GM21515 (cell line): ENCODE data around the gene SMIM1.
"Not testable (repeated sequence)": the region's sequence is repeated elsewhere in the genome, so short reads cannot be mapped to it uniquely, and the experiment has no call there.

ENCODE experiments used
- ATAC-seq: cut with Tn5 transposase; IDR thresholded peaks from one replicate; pipeline ENCODE4 v1.9.1; 2021; ENCODE audit not compliant: unreplicated experiment

The SMIM1 gene

DNA sequence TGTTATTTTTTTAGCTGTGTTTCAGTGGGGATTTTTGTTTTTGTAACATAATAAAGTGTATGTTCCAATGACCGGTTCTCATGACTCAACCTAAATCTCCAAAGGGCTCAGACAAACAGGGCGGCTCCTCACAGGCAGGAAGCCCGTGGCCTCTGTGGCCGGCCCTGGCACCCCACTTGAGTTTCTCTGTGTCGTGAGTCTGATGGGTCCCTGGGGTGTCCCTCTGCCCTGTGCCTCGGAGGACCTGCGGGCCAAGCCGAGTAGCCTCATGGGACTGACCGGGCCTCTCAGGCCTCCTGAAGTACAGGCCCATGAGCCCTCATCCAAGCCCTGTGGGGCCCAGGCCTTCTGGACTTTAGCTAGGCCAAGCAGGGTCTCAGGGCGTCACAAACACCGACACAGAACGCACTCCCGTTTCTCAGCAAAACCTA, 36.4 kb upstream of the SMIM1 start:
- ATAC-seq: no peak

DNA sequence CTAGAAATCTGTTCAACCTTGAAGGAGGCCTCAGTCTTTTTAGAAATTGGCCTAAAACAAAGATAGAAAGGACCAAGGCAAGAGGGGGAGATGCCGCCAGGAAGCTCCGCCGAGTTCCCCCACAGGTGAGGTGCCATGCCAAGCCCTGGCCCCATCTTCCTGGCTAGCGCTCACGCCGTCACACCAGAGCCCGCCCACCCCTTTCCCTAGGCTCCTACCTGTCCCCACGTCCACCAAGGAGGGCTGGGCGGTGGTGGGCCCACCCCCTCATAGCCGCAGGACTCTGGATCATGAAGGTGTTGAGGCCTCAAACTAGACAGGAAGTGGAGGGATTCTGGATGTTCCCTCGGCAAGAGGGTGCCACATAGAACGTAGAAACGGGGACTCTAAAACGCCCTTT, 35.8 kb upstream of the SMIM1 start:
- ATAC-seq: no peak

DNA sequence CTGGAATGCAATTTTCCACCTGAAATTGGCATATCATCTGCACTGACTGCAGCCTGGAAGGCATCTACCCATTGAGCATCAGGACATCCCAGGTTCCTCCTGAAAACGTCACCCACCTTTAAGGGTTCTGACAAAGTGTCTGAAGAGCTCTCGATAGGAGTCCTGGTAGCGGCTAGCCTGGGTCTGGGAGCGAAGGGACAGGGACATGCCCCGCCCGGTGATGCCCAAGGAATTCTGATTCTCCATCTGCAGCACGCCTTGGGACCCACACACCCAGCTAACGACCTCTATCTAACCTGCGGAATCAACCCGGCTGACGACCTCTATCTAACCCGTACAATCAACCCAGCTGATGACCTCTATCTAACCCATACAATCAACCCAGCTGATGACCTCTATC, 33.6 kb upstream of the SMIM1 start:
- no peak for ATAC-seq

DNA sequence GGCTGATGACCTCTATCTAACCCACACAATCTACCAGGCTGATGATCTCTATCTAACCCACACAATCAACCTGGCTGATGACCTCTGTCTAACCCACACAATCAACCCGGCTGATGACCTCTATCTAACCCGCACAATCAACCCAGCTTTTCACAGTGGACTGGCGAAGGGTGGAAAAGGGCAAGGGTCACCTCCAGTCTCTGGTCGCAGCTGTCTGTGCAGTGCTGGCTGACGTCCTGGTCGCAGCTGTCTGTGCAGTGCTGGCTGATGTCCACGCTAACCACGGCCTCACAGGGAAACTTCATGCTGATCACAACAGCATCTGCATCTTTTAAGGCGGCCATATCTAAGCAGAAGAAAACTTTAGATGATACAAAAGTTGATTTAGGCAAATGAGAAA, 32.5 kb upstream of the SMIM1 start:
- ATAC-seq: no peak

DNA sequence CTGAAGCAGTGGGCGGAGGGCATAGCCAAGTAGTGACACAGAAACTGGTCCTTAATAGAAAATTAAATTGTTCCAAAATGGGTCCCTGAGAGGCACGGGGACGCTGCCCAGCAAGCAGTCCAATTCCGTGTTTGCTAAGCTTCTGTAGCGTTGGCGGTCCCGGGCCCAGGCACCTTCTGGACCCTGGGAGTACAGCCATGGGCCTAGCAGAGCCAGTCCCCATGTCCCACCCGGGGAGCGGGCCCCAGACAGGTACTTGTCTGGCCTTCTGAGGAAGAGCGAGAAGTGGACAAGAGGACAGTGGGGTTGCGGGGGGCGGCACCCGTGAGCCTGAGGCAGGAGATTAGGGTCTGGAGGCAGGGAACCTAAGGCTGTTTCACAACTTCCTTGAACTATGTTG, 31.8 kb upstream of the SMIM1 start:
- no peak for ATAC-seq

DNA sequence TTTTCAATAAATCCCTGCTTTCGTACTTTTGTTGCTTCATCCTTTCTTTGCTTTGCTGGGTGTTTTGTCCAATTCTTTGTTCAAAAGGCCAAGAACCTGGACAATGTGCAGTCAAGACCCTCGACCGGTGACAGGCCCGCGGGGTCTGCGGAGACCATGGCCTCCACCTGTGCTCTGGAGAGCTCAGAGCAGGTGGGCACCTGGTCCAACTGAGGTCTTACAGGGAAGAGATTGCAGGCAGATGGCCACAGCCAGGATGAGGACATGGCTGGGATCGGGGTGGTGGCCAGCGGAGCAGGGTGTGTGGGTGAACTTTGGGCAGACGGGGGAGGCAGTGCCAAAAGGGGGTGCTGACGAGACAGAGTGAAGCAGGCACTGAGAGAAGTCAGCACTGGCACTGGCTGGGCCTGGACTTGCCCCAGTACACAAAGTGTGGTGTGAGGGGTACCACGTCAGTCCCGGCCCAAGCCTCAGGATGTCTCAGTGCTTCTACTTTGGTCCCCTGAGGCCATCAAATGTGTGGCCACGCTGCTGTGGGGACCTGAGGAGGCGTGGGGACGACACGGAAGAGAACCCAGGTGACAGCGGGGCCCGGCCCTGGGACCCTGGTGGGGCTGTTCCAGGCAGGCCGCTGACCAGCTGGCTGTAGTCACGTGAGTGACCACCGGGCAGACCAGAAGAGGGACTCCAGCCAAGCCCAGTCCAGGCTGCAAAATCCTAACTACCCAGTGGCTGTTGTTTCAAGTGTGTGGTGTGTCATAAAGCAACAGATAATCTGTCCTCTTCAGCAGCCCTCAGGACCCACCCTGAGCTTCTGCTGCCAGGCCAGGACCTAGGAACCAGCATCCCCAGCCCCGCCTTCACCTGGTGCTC, 30.7 kb upstream of the SMIM1 start:
- no peak for ATAC-seq

DNA sequence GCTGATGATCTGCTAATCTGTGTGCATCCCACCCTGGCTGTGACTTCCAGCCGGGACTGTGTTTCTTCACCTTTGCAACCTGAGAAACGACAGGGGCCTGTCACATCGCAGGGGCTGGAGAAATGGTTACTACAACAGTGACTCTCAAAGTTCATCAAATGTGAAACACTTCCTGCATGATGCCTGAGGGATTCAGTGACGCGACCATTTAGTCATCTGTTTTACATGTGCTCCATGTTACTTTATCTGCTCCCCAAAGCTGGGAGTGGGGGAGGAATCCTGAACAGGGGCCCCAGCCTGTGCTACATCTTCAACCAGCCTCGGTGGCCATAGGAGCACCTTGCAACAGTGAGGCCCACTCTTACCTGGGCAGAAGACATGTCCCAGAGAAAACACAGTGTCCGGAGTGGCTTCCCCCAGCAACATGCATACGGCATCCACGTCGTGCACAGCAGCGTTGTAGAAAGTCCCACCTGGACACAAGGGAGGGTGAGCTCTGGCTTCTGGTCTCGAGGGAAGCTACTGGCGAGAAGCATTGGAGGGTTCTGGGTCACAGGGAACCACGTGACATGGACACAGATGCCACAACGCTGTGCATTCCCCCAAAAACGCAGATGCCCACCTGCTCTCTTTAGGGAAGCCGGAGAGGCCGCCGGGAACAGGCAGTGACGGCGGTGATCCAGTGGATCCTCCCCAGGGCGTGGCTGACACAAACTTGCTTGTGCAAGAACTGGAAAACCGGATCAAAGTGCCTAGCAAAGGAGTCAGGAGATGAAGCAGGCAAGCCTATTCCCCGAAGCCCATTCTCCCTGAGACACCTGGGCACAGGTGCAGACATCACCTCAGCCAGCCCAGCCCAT, 29.9 kb upstream of the SMIM1 start:
- ATAC-seq: no peak

DNA sequence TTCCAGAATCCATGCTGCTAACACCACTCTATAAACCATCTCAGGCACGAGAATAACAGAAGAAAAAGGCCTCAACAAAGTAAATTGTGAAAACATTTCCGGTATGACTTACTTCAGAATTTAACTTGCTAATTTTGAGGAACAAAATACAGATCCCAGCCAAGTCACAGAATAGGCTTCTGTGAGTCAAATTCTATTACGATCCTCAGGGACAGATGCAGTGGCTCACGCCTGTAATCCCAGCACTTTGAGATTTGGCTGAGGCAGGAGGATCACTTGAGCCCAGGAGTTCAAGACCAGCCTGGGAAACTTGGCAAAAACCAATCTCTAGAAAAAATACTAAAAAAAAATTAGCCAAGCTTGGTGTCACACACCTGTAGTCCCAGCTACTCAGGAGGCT, 29.1 kb upstream of the SMIM1 start:
- no peak for ATAC-seq

DNA sequence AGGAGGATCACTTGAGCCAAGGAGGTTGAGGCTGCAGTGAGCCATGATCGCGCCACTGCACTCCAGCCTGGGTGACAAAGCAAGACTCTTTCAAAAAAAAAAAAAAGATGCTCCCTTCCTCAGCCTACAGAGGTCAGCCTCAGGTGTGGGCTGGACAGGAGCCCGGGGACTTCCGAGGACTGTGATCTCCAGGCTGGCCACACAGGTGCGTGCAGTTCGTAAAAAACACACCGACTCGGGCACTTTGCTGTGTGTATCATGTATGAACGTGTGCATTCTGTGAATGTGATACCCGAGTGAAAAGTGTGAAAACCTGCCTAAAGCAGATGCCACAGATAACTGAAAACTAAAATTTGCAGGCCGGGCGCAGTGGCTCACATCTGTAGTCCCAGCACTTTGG, 28.7 kb upstream of the SMIM1 start:
- no peak for ATAC-seq

DNA sequence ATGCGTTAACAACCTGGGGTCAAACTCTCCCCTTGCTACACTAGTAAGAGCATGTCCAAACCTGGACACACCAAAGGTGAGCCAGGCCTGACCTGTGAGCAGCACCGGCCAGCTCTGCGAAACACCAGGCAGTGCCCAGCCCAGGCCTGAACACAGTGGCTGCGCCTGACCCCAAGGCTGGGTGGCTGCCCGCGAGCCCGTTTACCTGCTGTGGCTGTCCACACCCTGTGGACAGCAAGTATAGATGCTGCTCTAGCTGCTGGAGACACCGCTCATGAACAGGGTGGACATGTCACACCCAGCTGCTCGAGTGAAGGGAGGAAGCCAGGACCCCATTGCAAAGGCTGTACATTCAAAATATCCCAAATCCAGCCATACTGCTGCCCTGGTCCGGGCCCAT, 27.9 kb upstream of the SMIM1 start:
- ATAC-seq: no peak

DNA sequence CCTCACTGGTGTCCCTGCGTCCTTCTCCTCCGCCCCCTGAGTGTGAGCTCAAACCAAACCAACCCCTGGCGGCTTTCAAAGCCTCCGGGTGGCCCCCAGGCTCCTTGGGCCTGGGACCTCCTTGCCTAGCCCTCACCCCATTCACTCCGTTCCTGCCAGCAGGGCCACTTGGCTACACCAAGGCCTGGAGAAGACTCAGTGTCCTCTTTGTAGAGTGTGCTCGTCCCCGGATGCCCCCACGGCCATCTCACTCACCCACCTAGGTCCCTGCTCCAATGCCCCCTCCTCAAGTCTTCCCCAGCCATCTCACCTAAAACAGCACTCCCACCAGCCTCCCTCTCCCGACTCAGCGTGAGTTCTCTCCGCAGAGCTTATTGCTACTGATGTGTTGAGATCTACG, 27.5 kb upstream of the SMIM1 start:
- ATAC-seq: no peak

DNA sequence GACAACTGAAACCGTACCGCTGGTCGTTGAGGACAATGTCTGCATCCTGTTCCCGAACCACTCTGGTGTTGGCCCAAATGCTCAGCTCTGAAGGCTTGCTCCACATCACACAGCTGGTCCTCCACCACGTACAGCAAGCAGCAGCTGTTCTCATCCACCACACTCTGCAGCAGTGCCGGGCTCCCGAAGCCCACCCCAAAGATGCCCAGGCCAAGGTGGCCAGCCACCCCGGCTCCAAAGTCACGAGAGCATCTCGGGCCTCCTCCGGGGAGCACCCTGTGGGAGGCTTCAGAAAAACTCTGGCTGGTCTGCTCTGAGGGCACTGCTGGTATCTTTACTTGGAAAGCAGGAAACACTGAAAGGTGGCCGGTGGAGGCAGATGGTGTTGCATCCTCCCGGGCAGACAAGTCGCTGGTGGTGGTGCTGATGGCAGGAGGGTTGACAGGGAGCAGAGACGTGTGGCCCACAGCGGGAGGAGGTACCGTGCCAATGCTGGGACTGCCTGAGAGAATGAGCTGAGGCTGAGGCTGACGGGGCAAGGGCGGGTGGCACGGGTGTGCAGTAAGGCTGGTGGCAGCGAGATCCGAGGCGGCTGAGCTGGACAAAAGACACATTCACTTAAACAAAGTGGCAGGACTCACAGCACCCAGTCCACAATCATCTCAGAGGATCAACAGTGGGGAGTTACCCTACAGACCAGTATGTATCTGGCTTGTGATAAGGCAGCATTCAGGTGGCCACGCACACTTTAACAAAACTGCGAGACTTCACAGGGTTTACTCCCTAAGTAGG, 26.8 kb upstream of the SMIM1 start:
- no peak for ATAC-seq

DNA sequence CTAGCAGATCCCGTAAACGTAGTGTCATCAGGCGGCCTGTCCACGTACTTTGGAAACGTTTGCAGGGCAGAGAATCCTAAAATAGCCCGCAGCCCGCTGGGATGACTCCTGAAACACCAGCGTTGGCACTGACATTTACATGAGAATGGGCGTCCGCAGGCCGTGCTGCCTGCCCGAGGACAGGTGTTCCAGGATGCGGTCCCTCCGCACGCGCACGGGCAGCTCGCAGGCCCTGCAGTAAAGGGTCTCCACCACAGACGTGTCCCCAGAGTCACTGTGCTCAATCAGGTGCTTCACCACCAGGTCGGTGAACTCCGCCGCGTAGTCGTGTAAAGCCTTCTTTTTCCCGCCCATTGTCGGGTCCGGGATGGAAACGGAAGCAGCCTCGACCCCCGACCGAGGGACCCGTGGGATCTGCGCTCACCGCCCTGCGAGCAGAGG, 26.1 kb upstream of the SMIM1 start:
- ATAC-seq: no peak

DNA sequence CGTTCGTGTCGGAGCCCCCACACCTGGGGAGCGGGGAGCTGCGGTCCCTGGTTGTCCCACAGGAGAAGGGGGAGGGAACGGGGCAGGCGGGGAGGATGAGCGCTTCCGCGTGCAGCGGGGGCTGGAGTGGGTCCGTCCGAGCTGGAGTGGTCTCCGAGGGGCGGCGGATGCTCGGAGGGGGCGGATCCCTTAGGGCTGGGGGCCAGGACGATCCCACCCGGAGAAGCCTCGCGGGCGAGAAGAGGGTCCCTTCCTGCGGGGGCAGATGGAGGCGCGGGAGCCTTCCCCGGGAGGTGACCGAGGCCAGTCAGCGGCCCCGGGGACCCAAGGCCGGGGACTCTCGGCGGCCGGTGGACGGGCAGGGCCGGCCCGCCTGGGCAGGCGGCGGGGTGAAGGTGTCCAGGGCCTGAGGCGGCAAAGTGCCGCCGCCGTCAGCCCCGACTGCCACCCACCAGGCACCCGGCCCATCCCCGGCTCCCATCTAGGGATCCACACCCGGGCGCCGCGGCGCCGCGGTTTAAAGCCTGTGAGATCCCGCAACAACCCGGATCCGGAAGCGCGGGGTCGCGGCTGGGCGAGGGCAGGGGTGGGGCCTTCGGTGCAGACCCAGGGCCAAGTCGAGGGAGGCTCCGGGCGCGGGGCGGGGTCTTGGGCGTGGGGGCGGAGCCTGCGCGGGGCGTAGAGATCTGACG, 25.6 kb upstream of the SMIM1 start:
- ATAC-seq: peak; percentile 84

DNA sequence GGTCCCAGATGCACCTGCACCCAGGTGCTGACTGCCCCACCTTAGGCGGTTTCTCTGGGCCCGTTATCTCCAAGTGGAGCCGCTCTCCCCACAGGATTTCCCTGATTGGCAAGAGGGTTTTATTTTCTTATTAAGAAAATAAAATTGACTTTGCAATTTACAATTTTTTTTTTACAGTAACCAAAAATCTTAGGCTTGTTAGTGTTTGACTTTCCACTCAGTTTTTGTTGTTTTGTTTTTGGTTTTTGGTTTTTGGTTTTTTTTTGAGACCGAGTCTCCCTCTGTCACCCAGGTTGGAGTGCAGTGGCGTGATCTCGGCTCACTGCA, 25.1 kb upstream of the SMIM1 start:
- ATAC-seq: no peak

DNA sequence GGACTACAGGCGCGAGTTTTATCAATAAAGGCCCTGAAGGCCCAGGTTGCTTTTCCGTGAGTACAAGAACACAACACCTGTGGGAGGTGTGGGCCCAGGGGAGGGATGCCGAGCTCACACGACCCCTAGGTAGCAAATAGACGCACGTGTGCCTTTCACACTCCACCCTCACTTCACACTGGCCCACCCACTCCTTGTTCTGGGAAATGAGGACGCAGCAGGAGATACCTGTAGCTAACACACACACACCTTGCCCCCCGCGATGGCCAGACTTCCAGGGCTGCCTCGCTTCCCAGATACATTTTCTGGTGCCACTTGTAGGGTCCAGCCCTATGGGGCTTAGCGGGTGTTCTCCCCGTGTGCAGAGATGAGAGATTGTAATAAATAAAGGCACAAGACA, 24.6 kb upstream of the SMIM1 start:
- no peak for ATAC-seq

DNA sequence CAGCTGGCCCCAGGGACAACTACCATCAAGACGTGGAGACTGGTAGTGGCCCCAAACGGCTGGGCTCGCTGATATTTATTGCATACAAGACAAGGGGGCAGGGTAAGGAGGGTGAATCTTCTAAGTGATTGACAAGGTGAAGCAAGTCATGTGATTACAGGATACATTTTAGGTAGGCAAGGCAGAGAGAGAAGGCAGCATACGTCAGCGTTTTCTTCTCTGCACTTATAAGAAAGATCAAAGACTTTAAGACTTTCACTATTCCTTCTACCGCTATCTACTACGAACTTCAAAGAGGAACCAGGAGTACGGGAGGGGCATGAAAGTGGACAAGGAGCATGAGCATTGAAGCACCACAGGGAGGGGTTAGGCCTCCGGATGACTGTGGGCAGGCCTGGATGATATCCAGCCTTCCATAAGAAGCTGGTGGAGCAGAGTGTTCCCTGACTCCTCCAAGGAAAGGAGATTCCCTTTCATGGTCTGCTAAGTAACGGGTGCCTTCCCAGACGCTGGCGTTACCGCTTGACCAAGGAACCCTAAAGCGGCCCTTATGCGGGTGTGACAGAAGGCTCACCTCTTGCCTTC, 24.1 kb upstream of the SMIM1 start:
- not testable (repeated sequence) for ATAC-seq

DNA sequence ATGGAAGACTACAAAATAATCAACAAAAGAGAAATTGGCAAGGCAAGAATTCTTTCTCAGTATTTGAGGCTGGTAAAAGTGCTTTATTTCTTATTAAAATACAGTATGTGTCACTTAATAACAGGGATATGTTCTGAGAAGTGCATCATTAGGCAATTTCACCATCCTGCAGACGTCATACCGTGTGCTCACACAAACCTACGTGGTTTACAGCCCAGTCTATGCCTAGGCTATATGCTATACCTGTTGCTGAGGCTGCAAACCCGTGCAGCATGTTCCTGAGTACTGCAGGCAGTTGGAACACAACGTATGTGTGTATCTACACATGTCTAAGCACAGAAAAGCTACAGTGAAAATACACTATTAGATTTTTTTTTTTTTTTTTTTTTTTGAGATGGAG, 23.0 kb upstream of the SMIM1 start:
- ATAC-seq: no peak

DNA sequence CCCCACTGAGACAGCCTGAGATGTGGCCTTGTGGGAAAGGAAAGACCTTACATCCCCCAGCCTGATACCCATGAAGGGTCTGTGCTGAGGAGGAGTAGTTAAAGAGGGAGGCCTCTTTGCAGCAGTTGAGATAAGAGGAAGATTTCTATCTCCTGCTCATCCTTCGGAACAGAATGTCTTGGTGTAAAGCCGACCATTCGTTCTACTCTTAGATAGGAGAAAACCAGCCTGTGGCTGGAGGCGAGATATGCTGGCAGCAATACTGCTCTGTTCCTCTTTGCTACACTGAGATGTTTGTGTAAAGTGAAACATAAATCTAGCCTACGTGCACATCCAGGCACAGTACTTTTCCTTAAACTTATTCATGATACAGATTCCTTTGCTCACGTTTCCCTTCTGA, 21.8 kb upstream of the SMIM1 start:
- ATAC-seq: no peak

DNA sequence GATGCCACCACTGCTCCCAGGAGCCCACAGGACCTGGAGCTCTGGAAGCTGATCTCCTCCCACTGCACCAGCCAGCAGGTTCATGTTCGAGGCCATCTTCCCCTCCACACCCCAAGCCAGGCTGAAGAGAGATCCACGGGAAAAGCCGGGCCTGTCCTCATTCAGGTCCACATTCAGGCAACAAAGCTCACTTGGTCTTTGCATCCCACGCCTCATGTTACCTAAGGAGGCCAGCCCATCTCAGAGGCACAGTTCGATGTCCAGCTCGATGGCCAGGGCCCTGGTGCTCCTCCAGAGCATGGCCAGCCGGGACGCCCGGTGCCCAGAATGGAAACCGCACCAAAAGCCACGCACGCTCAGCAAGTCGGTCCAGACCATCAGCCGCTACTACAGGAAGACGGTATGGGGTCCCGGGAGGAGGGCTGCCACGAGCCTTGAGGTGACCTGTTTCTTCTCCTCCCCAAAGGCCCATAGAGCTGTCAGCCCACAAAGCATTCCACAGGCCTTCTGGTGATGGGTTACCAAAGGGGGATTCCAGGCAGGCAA, 20.1 kb upstream of the SMIM1 start, which contains the start of gene CCDC27:
Gene CCDC27, plus strand, starts transcription at position 51 of the 546 bp plus-strand sequence. Its CDS starts 32 bp downstream, at position 83.
- ATAC-seq: no peak
